Measurements from ENCODE around the gene ATAD2B.
"Not testable (repeated sequence)": the region's sequence is repeated elsewhere in the genome, so short reads cannot be mapped to it uniquely, and the experiment has no call there.

The ATAD2B gene

DNA sequence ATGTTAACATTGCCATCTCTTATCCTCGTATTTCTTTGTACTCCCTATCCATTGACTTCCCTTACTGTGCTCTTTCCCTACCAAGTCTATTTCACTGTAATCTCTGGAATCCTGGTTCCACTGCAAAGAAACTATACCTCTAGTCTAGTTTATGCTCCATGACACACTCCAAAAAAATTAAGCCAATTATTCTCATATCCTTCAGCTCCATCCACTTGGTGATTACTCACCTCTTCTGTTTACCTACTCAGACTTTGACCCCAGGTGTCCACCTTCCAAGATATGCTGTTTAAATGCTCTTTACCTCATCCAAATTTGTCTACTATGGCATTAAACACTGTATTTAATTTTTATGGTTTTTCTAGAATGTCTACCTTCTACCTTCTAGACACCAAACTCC, 137.9 kb downstream of the ATAD2B start:
- DNase-seq (ENCODE audit: low spot score) = no peak

DNA sequence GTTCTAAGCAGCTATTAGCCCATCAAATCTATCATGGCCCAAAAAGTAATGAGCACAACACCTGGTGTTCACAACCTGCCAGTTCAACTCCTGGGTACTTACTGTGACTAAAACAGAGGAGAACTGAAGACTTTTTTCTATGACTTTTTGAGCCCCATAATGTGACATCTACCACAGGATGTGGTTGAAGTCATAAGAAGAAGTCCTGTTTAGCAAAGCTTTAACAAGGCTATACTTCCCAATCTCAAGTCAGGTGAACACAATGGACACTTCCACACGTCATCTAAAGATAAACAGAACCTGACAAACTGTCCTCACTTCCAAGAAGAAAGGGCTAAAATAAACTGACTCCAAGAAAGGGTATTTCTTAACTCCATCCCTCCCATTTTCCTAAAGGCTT, 138.8 kb downstream of the ATAD2B start:
- DNase-seq (ENCODE audit: low spot score) = no peak

DNA sequence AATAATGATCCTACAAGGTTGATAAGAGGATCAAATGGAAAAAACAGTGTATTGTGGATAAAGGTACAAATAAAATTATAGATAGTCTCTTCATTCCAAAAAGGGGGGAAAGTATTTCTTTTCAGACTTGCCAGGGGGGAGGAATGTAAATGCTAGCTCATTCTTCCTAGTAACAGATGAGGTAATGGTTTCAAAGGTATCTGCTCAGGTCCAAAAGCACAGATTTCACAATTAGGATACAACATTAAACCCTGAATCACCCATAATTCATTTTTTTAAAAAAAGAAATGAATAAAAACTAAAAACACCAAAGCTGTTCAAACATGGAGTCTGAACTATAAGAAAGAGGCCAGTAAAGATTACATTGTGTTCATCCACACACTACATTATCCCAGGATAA, 142.0 kb downstream of the ATAD2B start:
- DNase-seq (ENCODE audit: low spot score) = no peak

DNA sequence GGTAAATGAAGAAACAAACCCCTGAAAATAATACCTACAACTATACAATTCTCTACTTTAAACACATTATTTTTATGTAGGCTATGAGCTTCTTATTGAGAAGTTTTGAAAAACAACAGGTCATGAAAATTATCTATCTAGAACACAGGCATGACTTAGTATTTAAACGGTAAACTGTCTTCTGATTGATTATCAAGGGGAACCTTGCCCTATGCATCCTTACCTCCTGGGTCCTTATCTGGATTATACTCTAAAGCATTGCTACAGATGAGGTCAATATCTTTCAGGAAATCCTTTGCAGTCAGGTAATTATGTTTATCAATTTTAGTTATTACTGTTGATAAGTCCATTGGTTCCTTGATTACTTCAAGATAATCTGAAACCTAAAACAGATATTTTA, 144.3 kb downstream of the ATAD2B start:
- no peak for DNase-seq (ENCODE audit: low spot score)

DNA sequence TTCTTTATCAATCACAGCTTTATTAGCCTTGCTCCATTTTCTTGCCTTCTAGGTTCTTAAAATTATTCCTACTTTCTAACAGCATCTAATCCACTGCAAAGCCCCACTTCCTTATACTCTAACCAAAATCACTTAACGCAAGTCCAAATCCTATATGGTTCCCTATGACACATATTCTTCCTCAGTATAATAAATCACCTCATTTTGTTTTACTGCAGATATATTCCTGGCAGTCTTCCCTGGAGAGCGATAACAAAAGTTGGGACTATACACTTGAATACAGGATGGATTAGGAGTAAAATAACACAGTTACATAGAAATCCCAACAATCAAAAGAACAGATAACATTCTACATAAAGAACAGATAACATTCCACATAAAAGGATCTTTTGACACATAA, 144.8 kb downstream of the ATAD2B start:
- no peak for DNase-seq (ENCODE audit: low spot score)

DNA sequence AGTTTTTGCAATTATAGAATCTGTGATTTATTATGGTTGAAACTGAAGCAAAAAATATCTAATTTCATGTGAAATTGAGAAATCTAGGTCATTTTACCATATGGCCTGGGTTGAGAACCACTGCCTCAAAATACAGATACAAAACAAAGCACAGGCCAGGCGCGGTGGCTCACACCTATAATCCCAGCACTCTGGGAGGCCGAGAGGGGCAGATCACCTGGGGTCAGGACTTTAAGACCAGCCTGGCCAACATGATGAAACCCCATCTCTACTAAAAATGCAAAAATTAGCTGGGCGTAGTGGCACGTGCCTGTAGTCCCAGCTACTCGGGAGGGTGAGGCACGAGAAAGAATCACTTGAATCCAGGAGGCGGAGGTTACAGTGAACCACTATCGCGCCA, 146.5 kb downstream of the ATAD2B start:
- not testable (repeated sequence) for DNase-seq (ENCODE audit: low spot score)

DNA sequence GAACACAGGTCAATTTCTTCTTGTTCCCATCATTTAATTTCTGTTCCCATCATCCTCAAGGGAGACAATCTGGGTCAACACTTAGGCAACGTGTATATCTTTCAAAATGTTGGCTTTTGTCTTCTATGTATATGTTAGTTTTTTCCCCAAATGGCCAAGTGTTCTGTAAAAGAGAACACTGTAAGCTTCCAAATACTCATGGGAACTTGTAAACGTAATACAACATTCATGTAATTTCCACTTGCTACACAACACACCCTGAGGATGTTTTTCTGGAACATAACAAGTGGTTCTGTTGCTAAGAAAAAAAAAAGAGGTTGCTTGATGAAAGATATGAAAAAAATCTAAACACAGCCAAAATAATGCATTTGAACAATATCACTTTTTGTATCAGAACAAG, 149.1 kb downstream of the ATAD2B start:
- DNase-seq (ENCODE audit: low spot score) = no peak

DNA sequence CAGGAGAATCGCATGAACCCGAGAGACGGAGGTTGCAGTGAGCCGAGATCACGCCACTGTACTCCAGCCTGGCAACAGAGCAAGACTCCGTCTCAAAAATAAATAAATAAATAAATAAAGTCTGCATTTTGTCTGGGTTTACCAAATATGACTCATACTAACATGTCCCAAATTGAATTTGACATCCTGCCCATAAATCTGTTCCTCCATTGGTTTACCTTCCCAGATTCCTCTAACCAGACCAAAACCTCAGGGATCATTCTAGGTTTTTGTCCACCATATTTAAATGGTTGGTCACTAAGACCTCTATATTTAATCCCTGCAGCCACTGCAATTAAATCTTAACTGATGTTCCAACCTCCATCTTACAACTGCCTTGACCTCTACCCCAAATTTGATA, 150.9 kb downstream of the ATAD2B start:
- no peak for DNase-seq (ENCODE audit: low spot score)

DNA sequence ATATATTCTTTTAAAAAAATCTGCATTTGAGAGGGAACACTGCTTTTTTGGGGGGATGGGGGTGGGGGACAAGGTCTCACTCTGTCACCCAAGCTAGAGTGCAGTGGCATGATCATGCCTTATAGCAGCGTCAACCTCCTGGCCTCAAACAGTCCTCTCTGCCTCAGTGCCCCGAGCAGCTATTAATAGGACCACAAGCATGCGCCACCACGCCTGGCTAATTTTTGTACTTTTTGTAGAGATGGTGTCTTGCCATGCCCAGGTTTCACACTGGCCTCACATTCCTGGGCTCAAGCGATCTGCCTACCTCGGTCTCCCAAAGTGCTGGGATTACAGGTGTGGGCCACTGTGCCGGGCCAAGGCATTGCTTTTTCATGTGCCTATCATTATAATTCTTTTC, 154.2 kb downstream of the ATAD2B start:
- no peak for DNase-seq (ENCODE audit: low spot score)

DNA sequence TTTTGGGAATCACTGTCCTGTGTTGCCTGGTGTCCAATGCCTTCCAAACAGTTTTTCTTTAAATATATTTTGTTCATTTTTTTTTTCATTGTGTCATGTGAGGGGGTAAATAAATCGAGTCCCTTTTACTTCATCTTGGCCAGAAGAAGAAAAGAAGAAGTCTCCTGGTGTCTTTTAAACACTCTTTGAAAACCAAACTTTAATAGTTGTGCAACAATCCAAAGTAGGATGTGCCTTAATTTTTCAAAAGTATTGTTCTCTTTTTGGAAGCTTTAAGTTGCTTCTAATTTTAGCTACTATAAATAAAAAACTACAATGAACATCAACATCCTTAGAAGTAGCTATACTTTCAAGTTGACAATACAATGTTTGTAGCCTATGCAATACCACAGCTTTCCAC, 154.9 kb downstream of the ATAD2B start:
- DNase-seq (ENCODE audit: low spot score) = no peak

DNA sequence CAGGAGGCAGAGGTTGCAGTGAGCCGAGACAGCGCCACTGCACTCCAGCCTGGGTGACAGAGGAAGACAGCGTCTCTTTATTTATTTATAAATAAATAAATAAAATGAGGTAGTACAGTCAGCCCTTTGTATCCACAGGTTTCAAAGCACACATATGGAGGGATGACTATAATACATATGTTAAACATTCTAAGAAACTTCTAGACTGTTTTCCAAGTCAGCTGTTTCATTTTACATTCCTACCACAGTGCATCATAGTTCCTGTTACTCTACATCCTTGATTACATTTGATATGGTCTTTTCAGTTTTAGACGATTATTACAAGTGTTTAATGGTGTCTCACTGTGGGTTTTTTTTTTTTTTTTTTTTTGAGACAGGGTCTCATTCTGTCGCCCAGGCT, 157.6 kb downstream of the ATAD2B start:
- no peak for DNase-seq (ENCODE audit: low spot score)

DNA sequence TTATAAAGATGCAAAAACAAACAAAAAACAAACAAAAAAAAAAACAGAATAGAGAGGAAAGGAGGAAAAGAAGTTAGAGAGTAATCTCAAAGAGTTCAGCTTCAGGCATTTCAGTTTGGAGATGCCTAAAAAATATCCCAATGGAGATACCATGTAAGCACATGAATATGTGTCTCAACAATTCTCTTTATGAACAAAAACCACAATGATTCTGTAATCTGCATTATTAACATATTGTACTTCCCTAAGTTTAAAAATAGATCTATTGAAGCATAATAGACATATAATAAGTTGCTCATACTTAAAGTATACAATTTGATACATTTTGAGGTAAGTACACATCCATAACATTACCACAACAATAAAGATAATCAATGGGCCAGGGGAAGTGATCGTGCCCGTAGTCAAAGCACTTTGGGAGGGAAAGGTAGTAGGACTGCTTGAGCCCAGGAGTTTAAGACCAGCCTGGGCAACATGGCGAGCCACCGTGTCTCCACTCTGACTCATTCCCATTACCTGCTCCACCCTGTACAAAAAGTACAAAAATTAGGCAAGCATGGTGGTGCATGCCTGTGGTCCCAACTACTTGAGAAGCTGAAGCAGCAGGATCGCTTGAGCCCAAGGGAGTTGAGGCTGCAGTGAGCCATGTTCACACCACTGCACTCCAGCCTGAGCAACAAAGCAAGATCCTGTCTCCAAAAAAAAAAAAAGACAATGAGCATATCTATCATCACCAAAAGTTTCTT, 158.9 kb downstream of the ATAD2B start:
- no peak for DNase-seq (ENCODE audit: low spot score)

DNA sequence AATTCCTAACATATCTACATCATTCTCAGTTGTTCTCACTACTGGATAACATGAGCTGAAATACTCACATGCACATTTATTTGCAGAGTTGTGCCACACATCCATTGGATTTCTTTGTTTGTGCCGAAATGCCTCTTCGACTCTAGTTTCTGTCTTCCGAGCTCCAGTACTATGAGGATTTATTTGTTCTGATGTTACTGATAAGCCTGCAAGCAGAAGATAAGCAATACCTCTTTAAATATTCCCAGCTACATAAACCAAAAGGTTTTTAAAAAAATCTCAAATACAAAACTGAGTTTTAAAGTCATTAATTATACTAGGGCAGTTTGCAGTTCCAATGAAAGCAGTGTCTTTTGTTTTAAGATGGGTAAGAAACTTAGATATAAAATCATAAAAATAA, 164.8 kb downstream of the ATAD2B start:
- DNase-seq (ENCODE audit: low spot score) = no peak

DNA sequence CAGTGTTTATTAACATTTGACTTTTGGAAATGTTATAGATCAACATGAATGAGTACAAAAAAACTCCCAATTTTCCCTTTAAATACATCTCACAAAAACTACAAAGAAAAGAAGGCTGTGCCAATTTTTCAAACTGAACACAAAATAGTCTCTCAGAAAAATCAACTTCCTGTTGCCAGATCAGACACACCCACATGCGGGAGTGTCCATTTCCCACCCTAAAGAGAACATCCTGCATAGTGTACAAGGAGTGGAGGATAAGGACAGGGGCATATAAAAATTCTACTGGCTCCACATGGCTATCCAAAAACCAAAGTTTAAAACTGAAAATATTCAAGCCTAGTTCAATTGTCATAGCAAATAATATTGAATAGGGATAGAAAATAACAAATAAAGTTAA, 165.3 kb downstream of the ATAD2B start:
- no peak for DNase-seq (ENCODE audit: low spot score)

DNA sequence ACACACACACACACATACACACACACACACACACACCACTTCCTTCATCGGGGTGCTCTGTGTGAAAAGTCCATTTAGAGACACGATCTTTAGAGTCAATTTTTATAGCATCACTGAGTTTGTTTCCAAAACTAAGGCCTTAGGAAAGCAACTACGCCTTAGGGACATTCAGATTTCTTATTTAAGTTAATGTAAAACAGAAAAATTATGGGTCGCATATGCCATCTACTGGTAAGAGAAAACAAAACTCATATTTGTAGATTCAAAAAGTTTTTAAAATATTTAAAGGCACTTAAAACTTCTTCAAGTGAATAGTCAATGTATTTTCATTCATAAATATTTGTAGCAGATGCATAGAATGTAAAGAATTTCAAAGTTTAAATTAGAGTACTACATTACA, 166.2 kb downstream of the ATAD2B start:
- peak; percentile 27 for DNase-seq (ENCODE audit: low spot score)

DNA sequence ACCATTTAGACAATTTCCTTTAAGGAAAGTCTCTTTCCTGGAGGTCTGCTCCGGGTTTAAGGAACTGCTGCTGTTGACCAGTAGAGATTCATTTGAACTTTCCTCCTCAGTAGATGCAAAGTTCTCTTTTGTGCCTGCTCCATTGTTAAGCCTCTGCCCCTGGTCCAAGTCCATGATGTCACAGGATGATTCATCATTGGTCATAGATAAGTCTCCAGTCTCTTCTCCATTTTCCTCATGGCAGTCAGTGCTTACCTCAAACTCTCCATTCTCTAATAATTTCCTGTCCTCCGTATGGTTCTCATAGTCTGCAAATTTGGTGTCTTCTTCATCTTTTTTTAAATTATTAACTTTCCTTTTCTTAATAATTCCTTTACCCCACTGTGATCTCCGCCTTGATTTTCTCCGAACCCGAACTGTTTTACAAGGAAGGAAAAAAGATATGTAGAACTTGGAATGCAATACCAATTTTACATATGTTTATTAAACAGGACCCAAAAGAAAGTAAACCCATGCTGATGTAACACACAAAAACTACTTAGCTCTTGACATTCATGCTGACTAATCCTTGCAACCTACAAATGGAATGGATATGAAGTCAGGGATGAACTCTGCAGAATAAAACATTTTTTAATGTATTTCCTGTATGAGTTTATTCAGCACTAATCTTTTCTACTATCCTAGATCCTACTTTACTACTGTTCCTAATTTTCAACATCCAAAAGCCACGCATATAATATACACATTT, 169.1 kb downstream of the ATAD2B start:
- peak; percentile 40 for DNase-seq (ENCODE audit: low spot score)

DNA sequence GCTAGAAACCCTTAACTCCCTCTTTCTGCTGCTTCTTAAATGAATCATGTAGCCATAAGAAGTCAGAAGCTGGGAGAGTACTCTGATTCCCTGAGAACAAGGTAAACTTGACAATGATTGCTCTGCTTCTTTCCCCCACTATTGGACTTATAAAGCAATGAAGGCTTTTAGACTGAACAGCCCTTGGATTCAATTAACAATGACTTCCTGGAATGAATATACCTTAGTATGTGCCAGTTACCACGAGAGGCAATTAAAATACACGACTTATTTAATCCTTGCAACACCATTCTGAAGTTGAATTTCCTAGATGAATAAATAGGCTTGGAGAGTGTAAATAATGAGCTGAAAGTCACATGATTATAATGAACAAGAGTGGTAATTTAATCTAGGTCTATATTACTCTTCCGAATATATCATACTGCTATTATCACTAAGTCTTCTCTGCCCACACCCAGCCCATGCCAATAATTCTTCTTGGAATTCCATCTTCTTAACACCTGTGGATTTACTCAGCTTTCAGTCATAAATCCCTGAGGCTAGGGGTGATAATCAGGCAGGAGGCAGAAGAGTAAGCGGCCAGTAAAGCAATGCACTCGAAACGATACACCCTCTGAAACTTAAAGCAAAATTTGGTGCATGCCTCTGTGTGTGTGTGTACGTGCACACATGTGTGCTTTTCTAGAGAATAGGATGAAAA, 170.2 kb downstream of the ATAD2B start:
- DNase-seq (ENCODE audit: low spot score) = no peak

DNA sequence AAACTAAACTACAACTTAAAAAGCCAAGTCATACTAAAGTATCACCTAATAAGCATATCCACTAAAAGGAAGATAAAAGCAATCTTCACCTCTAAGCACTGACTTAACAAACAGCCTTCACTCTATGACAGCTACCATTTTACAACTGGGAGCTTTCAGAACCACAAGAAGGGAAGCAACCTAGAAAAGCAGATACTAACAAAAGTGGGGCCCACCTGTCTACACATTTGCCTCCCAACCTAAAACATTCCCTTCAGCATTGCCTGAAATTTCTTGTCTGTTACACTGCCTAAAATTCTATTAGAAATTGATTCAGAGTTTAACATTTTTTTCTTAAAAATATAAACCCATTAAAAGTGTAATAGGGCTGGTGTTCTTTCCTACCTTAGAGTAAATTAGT, 172.0 kb downstream of the ATAD2B start:
- DNase-seq (ENCODE audit: low spot score) = no peak

DNA sequence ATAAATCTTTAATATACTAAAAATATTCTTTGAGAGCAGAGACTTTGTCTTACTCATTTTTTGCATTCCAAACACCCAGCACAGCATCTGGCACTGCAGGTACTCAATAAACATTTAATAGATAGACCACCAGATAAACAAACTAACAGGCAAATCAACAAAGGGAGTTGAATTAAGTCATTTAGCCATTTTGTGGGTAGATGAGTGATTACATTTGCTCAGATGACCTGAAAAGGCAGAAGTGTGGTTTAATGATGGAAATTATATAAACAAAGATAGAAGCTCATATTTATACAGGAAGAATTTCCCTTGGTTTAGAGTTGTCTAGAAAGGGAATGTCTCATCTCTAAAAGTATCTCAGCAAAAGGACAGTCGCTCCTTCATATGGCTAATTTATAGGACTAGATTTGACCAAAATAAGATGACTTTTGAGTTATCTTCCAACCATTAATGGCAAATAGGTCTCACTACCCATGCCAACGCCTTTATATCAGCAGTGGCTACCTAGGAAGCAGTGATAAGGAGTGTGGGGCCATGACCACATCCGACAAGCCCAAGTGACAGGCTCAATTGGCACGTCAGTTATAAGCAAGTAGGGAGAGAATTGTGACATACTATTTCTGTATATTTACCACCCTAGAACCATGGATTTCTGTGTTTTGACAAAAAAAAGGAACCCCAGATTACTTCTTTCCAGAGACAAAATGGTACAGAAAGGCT, 173.5 kb downstream of the ATAD2B start:
- no peak for DNase-seq (ENCODE audit: low spot score)

DNA sequence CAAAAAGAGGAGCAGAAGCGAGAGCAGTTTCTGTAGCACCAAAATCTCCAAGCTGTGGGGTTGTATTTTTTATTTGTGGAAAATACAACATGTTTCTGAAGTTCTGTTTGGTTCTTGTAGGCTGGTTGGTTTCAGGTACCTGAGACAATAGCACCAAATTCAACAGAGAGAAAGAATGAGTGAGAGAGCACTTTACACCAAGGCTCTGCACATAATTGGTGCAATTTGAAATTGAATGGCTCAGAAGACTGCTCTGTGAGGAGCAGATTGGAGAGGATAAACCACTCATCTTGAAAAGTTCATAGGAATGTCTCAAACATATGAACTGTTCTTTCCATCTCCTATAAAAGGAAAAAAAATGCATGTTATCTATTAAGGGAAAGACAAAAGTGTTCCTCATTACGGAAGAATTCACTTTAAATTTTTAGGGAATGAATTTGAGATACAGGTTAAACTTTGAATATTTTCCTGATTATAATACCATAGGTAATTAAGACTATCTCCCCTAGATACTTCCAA, 175.1 kb downstream of the ATAD2B start:
- no peak for DNase-seq (ENCODE audit: low spot score)

DNA sequence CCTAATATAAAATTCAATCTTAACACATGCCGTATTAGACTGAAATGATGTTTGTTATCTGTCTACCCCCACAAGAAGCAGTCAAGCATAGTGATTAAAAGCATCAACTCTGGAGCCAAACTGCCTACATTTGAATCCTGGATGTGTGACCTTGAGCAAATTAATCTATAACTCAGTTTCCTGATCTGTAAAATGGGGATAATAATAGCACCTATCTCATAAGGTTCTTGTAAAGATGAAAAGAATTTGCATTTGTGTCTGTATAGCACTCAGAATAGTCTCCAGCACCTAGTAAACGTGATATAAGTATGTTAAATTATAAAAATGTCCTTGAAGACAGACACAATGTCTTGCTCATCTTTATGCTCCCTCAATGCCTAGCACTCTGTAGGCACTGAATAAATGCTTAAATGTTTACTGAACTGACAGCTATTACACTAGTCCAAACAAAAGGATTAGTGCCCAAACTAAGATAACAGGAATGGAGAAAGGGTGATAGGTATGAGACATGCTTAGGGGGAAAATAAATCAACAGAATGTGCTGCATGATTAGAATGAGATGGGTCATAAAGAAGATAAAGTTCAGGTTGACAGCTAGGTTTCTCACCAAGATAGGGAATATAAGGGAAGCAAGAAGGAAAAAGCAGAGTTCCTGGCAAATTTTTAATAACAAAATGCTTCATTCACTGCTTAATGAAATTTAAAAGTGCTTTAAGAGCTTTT, 180.6 kb downstream of the ATAD2B start:
- no peak for DNase-seq (ENCODE audit: low spot score)

DNA sequence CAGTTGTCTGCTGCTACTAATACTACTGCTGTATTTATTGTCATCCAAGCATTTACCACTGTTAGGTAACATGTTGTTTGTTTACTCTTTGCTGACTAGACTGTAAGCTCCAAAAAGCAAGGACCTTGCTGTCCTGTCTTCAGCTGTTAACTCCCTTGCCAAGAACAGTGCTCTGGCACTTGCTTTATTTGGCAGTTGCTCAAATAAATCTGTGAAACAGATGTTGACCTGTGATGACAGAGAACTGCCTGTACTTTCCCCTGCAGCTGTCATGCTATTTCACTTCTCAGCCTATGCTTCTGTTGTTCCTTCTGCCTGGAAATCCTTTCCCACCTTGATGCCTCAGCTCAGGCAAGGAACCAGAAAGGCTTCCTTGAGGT, 181.2 kb downstream of the ATAD2B start:
- peak; percentile 45 for DNase-seq (ENCODE audit: low spot score)

Measured in GM03348 (cell line).